Activated T-cell treated with anti-CD3 and anti-CD28 coated beads, Interleukin-2, amount 50 U/mL, for 24 hours (primary cell): ENCODE results near the gene HMX3.
A peak's percentile ranks its signal among the peaks of the same experiment; 100 is the strongest.
"Not testable (repeated sequence)": the region's sequence is repeated elsewhere in the genome, so short reads cannot be mapped to it uniquely, and the experiment has no call there.

Experiments used
- DNase-seq: peaks from one replicate; pipeline ENCODE4 v3.0.0-alpha.2; 2020
- H3K27ac Mint-ChIP-seq: 2 replicates; pipeline ENCODE4 v1.8.0; 2020; ENCODE audit warnings: mild to moderate bottlenecking, mixed read lengths
- H3K27me3 Mint-ChIP-seq: 2 replicates; pipeline ENCODE4 v1.8.0; 2020; ENCODE audit warnings: mixed read lengths
- H3K36me3 Mint-ChIP-seq: 2 replicates; pipeline ENCODE4 v1.8.0; 2020; ENCODE audit warnings: low read depth, mixed read lengths
- H3K4me1 Mint-ChIP-seq: 2 replicates; pipeline ENCODE4 v1.8.0; 2020; ENCODE audit warnings: low read depth, mixed read lengths
- H3K4me3 Mint-ChIP-seq: 2 replicates; pipeline ENCODE4 v1.8.0; 2020; ENCODE audit warnings: mild to moderate bottlenecking, moderate library complexity, mixed read lengths
- H3K9me3 Mint-ChIP-seq: 2 replicates; pipeline ENCODE4 v1.8.0; 2020; ENCODE audit warnings: mixed read lengths

The HMX3 gene

DNA sequence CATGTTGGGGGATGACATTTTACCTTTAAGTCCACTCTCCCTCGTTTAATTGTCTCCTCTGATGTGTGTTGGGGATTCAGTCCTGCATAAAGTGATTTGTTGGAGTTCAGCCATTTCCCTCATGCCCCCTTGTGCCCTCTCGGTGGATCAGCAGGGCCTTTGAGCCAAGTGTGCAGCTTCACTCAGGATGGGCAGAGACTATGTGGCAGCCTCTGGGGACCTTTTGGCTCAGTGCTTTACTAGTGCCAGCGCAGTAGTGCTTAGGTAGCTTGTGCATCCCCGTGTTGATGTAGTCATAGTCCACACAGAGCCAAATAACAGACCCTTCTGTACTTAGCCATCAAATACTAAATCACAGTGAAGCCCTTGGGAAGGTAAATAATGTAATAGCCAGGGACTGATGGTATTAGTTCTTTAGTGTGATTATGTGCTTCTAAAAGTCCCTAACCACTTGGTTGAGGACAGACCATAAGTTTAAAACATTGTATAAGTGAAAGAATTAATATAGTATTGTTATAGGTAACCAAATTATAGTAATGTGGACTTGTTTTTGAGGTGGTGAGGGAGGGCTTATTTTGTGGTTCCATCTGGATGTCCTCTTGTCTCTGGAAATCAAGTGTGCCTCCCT, 29.8 kb downstream of the HMX3 start:
- no peak for DNase-seq
- Mint-ChIP-seq H3K27me3 (no peaks in the 10 kb centered on the region), H3K4me3 (no peak overlapping the region), H3K9me3 (no peaks in the 10 kb centered on the region), H3K4me1 (peaks cover 27% of the 10 kb centered on the region), H3K36me3 (peaks cover 99% of the 10 kb centered on the region), H3K27ac (no peak overlapping the region)

DNA sequence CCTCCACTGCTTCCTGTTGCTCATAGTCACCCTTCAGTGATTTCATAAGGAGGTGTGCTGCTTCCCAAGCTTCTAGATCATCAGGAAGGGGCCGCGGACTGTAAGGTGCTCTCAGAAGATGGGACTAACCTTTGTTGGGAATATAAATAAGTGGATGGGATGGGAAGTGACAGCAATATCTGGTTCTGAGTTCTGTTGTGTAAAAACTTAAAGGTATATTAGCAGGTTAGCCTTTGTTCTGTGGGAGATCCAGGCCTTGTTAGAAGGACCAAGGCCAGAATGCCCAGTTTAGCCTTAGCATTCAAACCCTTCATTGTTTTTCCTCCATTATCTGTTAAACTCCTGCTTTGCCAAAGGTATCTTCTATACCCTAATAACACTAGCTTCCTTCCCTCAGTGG, 30.8 kb downstream of the HMX3 start:
- Mint-ChIP-seq H3K27me3 (no peaks in the 10 kb centered on the region), H3K36me3 (peaks cover 98% of the 10 kb centered on the region), H3K4me1 (peaks cover 19% of the 10 kb centered on the region), H3K4me3 (no peak overlapping the region), H3K27ac (no peak overlapping the region), H3K9me3 (no peaks in the 10 kb centered on the region)
- DNase-seq: no peak

DNA sequence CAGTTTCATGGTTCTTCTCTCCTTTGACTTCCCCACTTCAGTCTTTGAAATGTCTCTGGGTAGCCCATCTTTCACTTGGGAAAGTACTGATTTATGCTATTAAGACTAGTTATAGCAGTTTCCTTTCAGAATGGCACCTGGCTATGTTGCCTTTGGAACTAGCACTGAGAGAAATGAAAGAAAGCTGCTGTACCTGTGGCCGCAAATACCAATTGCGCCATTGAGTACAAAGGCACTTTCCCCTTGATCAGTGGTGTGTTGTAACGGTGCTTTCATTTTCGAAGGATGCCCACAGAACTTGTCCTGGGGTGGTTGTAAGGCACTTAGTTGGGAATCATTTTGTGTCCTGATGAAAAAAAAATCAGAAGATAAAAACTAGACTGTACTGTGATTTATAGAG, 35.2 kb downstream of the HMX3 start:
- no peak for DNase-seq

GRCh38 chr10:123171616-123172015, 35.8 kb downstream of the HMX3 start:
- H3K36me3 Mint-ChIP-seq: peaks cover 94% of the 10 kb centered on the region
- not testable (repeated sequence) for H3K27me3 Mint-ChIP-seq, DNase-seq, H3K27ac Mint-ChIP-seq, H3K9me3 Mint-ChIP-seq, H3K4me3 Mint-ChIP-seq, H3K4me1 Mint-ChIP-seq

More for the DNA sequence above, 35.2 kb downstream of the HMX3 start:
- H3K36me3 Mint-ChIP-seq: peaks cover 94% of the 10 kb centered on the region
- no peak overlapping the region for H3K4me3 Mint-ChIP-seq
- H3K27me3 Mint-ChIP-seq: no peaks in the 10 kb centered on the region
- H3K9me3 Mint-ChIP-seq: no peaks in the 10 kb centered on the region
- H3K27ac Mint-ChIP-seq: no peak overlapping the region
- peaks cover 8% of the 10 kb centered on the region for H3K4me1 Mint-ChIP-seq

GRCh38 chr10:123175389-123176387, 39.9 kb downstream of the HMX3 start:
- H3K36me3 Mint-ChIP-seq: peaks cover 86% of the 10 kb centered on the region

DNA sequence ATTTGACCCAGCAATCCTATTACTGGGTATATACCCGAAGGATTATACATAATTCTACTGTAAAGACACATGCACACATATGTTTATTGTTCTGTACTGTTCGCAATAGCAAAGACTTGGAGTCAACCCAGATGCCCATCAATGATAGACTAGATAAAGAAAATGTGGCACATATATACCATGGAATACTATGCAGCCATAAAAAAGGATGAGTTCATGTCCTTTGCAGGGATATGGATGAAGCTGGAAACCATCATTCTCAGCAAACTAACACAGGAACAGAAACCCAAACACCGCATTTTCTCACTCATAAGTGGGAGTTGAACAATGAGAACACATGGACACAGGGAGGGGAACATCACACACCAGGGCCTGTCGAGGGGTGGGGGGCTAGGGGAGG, 42.6 kb downstream of the HMX3 start:
- H3K27me3 Mint-ChIP-seq, H3K4me3 Mint-ChIP-seq, H3K4me1 Mint-ChIP-seq, DNase-seq: not testable (repeated sequence)
- peaks cover 72% of the 10 kb centered on the region for H3K36me3 Mint-ChIP-seq
- peaks cover 11% of the 10 kb centered on the region for H3K9me3 Mint-ChIP-seq
- H3K27ac Mint-ChIP-seq: peak overlapping the region; percentile 8

More at GRCh38 chr10:123175389-123176387, 39.9 kb downstream of the HMX3 start:
- Mint-ChIP-seq H3K27ac (no peak overlapping the region), H3K4me3 (no peak overlapping the region), H3K4me1 (peaks cover 5% of the 10 kb centered on the region), H3K9me3 (peaks cover 8% of the 10 kb centered on the region), H3K27me3 (no peaks in the 10 kb centered on the region)
- no peak for DNase-seq

GRCh38 chr10:123180101-123181090, 44.6 kb downstream of the HMX3 start:
- Mint-ChIP-seq H3K27ac (no peak overlapping the region), H3K9me3 (peaks cover 24% of the 10 kb centered on the region), H3K27me3 (no peaks in the 10 kb centered on the region), H3K4me1 (no peaks in the 10 kb centered on the region), H3K36me3 (peaks cover 71% of the 10 kb centered on the region), H3K4me3 (no peak overlapping the region)
- DNase-seq: no peak

DNA sequence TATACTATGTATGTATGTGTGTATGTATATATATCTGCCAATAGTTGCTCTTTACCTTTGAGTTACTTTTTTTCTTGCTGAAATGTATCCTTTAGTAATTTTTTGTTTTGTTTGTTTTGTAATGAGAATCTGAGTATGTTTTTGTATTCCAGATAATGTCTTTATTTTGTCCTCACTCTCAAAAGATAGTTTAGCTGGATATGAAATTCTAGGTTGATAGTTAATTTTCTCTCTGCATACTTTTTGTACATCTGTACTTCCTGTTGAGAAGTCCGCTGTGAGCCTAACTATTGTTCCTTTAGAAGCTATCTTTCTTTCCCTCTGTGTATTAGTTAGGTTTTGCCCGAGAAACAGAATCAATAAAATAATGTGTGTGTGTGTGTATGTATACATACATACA, 48.0 kb downstream of the HMX3 start:
- H3K36me3 Mint-ChIP-seq: peaks cover 69% of the 10 kb centered on the region
- no peaks in the 10 kb centered on the region for H3K4me1 Mint-ChIP-seq
- peaks cover 23% of the 10 kb centered on the region for H3K9me3 Mint-ChIP-seq
- no peak for DNase-seq
- H3K27me3 Mint-ChIP-seq: no peaks in the 10 kb centered on the region
- H3K4me3 Mint-ChIP-seq: no peak overlapping the region
- H3K27ac Mint-ChIP-seq: no peak overlapping the region

- Mint-ChIP-seq H3K36me3 (peaks cover 91% of the 10 kb centered on the region), H3K27me3 (no peaks in the 10 kb centered on the region), H3K9me3 (peaks cover 23% of the 10 kb centered on the region), H3K27ac (no peak overlapping the region), H3K4me3 (no peak overlapping the region), H3K4me1 (no peaks in the 10 kb centered on the region)
- DNase-seq: no peak
These were observed 52.0 kb downstream of the HMX3 start for GRCh38 chr10:123187781-123188180.
